Stromal cell of bone marrow (primary cell): Measurements from ENCODE around the gene ADAMTS2.

Source experiments
- DNase-seq: peaks from one replicate; pipeline ENCODE4 v3.0.0-alpha.2; 2012; ENCODE audit warnings: low read depth

ADAMTS2 gene

GRCh38 chr5:179160584-179160983, 184.7 kb downstream of the ADAMTS2 start:
- DNase-seq = peak; percentile 8

- DNase-seq = no peak
Measured at GRCh38 chr5:179158556-179158955, 186.7 kb downstream of the ADAMTS2 start.

- no peak for DNase-seq
Measured at GRCh38 chr5:179154991-179155955, 190.0 kb downstream of the ADAMTS2 start.

- DNase-seq = no peak
Measured at GRCh38 chr5:179154346-179154990, 190.8 kb downstream of the ADAMTS2 start.

- no peak for DNase-seq
Measured at GRCh38 chr5:179153921-179154345, 191.3 kb downstream of the ADAMTS2 start.

- no peak for DNase-seq
Measured at GRCh38 chr5:179153341-179153901, 191.8 kb downstream of the ADAMTS2 start.

GRCh38 chr5:179152941-179153340, 192.3 kb downstream of the ADAMTS2 start:
- DNase-seq = no peak

- DNase-seq = no peak
Measured at GRCh38 chr5:179152144-179152895, 192.9 kb downstream of the ADAMTS2 start.

GRCh38 chr5:179151286-179152118, 193.8 kb downstream of the ADAMTS2 start:
- no peak for DNase-seq

GRCh38 chr5:179150011-179150410, 195.2 kb downstream of the ADAMTS2 start:
- DNase-seq = no peak

GRCh38 chr5:179149278-179149677, 196.0 kb downstream of the ADAMTS2 start:
- DNase-seq = no peak

GRCh38 chr5:179148703-179149170, 196.5 kb downstream of the ADAMTS2 start:
- no peak for DNase-seq

GRCh38 chr5:179147991-179148702, 197.1 kb downstream of the ADAMTS2 start:
- DNase-seq = no peak

GRCh38 chr5:179146277-179146676, 199.0 kb downstream of the ADAMTS2 start:
- no peak for DNase-seq

GRCh38 chr5:179143446-179143845, 201.8 kb downstream of the ADAMTS2 start:
- peak; percentile 15 for DNase-seq

GRCh38 chr5:179142434-179143198, 202.6 kb downstream of the ADAMTS2 start:
- DNase-seq = peak; percentile 30

- DNase-seq = no peak
Measured at GRCh38 chr5:179141867-179142266, 203.4 kb downstream of the ADAMTS2 start.

- DNase-seq = no peak
Measured at GRCh38 chr5:179140293-179140692, 205.0 kb downstream of the ADAMTS2 start.

- no peak for DNase-seq
Measured at GRCh38 chr5:179139936-179140235, 205.4 kb downstream of the ADAMTS2 start.
